HUES6 (cell line): ENCODE results near the gene TMIGD3.
A peak's percentile ranks its signal among the peaks of the same experiment; 100 is the strongest.

ENCODE experiments used
- H3K27ac ChIP-seq: 2 replicates; pipeline ENCODE4 v1.7.0; 2013; ENCODE audit warnings: low read depth, mild to moderate bottlenecking, low read length, inconsistent platforms
- H3K27me3 ChIP-seq: 2 replicates; pipeline ENCODE4 v1.6.1; 2013; ENCODE audit warnings: low read length; ENCODE audit not compliant: control insufficient read depth, insufficient read depth
- H3K36me3 ChIP-seq: 2 replicates; pipeline ENCODE4 v1.6.1; 2013; ENCODE audit warnings: low read length; ENCODE audit not compliant: control insufficient read depth, insufficient read depth
- H3K4me1 ChIP-seq: 2 replicates; pipeline ENCODE4 v1.6.1; 2013; ENCODE audit warnings: low read length; ENCODE audit not compliant: control insufficient read depth, insufficient read depth
- H3K4me3 ChIP-seq: 2 replicates; pipeline ENCODE4 v1.5.1; 2013; ENCODE audit warnings: low read depth, low read length
- H3K9ac ChIP-seq: one replicate; pipeline ENCODE4 v1.6.1; 2013; ENCODE audit warnings: mild to moderate bottlenecking, low read length
- H3K9me3 ChIP-seq: 2 replicates; pipeline ENCODE4 v1.6.1; 2013; ENCODE audit warnings: low read depth, low read length; ENCODE audit not compliant: control insufficient read depth, insufficient read depth

Gene TMIGD3

GRCh38 chr1:111446546-111446945 lies 56.9 kb downstream of the TMIGD3 start:
- H3K9ac ChIP-seq = no peak overlapping the region
- H3K4me1 ChIP-seq = peaks cover 11% of the 10 kb centered on the region
- no peaks in the 10 kb centered on the region for H3K27me3 ChIP-seq
- peak overlapping the region; percentile 87; the same call in 1 of the 2 replicates for H3K4me3 ChIP-seq
- H3K27ac ChIP-seq = no peak overlapping the region
- no peaks in the 10 kb centered on the region for H3K9me3 ChIP-seq
- peaks cover 57% of the 10 kb centered on the region for H3K36me3 ChIP-seq

GRCh38 chr1:111444031-111444430 lies 59.4 kb downstream of the TMIGD3 start:
- Histone ChIP-seq H3K9me3 (no peaks in the 10 kb centered on the region), H3K27ac (no peak overlapping the region), H3K27me3 (no peaks in the 10 kb centered on the region), H3K4me1 (peaks cover 6% of the 10 kb centered on the region; the same call in 1 of the 2 replicates), H3K36me3 (peaks cover 83% of the 10 kb centered on the region), H3K4me3 (no peak overlapping the region), H3K9ac (no peak overlapping the region)

GRCh38 chr1:111442457-111442856 lies 61.0 kb downstream of the TMIGD3 start:
- Histone ChIP-seq H3K36me3 (peaks cover 96% of the 10 kb centered on the region), H3K4me3 (no peak overlapping the region), H3K9ac (no peak overlapping the region), H3K4me1 (peaks cover 2% of the 10 kb centered on the region; the same call in 1 of the 2 replicates), H3K27ac (no peak overlapping the region), H3K9me3 (no peaks in the 10 kb centered on the region), H3K27me3 (no peaks in the 10 kb centered on the region)

- H3K9ac ChIP-seq = peak overlapping the region; percentile 13
- H3K9me3 ChIP-seq = no peaks in the 10 kb centered on the region
- H3K36me3 ChIP-seq = peaks cover 94% of the 10 kb centered on the region
Observed at GRCh38 chr1:111441573-111442192, 61.8 kb downstream of the TMIGD3 start.

DNA sequence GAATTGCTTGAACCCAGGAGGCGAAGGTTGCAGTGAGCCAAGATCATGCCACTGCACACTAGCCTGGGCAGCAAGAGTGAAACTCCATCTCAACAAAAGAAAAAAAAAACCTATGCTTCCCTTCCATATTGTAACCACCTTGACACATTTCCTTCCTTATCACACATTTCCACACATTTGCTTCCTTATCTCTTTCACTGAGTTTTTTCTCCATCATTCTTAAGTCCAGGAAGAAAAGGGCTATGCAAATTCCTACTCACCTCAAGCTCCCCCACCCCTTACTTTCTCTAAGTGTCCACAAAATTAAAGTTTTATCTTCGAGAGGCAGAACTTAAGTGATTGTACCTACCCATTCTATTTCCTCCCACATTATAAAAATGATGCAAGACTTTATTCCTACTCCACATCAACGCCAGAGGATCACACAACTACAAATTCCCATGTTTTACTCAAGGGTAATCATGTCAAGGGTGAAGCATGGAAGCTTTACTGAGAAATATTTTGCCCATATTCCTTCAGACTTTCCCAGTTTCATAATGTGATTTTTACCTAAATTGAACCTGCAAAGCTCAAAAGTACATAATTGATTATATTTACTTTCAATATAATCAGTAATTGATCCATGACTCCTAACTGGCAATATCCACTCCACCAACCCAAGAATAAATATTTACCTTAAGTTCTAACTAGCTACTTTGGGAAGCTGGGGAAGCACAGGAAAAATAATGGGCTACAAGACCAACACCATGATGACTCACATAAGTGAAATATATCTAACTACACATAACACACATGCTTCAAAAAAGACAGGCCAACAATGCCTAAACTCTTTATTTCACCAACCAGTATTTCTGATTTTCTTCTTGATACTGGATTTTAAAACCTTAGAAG lies 63.7 kb downstream of the TMIGD3 start:
- peaks cover 78% of the 10 kb centered on the region for H3K36me3 ChIP-seq
- no peak overlapping the region for H3K9ac ChIP-seq
- no peaks in the 10 kb centered on the region for H3K9me3 ChIP-seq
- H3K27ac ChIP-seq = no peak overlapping the region
- no peak overlapping the region for H3K4me3 ChIP-seq
- H3K27me3 ChIP-seq = no peaks in the 10 kb centered on the region
- no peaks in the 10 kb centered on the region for H3K4me1 ChIP-seq

More at GRCh38 chr1:111441573-111442192, 61.8 kb downstream of the TMIGD3 start:
- Histone ChIP-seq H3K4me1 (no peaks in the 10 kb centered on the region), H3K27ac (no peak overlapping the region), H3K4me3 (no peak overlapping the region), H3K27me3 (no peaks in the 10 kb centered on the region)

DNA sequence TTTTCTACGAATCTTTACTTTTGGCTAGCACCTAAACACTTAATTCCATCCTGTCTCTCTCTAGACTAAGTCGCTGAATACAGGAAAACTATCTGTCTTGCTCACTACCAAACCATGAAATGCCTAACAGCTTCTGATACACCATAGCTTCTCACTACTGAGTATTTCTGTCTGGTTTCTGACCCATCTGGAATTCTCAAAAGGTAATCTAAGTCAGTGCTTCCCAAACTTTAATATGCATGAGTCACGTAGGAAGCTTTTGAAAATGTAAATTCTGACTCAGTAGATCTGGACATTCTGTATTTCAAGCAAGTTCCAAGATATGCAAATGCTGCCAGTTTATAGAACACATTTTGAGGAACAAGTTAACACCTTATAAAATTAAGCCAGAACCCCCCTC lies 66.7 kb downstream of the TMIGD3 start:
- Histone ChIP-seq H3K9me3 (no peaks in the 10 kb centered on the region), H3K4me1 (no peaks in the 10 kb centered on the region), H3K9ac (no peak overlapping the region), H3K36me3 (peaks cover 48% of the 10 kb centered on the region), H3K27me3 (no peaks in the 10 kb centered on the region), H3K27ac (no peak overlapping the region), H3K4me3 (no peak overlapping the region)
